ENCODE results near the gene CUL9.
A peak's percentile ranks its signal among the peaks of the same experiment; 100 is the strongest.

Gene CUL9

DNA sequence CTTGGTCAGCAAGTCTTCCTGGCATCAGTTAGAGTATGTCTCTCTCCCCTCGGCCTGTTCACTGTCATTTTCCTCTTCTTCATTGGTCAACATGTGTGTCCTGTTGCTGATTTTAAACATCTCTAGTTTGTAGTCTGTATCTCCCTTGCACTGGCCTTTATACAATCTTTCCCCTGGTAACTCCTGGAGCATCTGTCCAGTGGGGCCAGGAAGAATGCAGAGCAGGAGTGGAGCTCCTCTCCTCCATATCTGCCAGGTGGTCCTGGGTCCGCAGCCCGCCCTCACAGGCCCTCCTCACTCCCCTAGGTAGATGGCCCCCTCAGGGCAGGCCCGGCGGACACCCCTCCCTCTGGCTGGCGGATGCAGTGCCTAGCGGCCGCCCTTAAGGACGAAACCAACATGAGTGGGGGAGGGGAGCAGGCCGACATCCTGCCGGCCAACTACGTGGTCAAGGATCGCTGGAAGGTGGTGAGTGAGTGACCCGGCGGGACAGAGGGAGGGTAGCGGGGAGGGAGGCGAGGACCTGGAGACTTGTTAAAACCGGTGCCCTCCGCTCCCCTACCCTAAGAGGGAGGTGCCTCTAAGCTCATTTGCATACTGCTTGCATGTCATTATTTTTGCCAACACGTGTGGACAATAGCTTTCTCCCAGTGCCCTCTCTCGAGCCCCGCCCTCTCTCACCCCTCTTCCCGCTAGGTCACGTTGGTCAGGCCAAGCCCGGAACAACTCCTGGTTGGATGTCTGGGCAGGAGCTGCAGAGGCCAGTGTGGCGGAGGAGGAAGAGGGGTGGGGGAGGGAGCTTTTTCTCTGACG, 64.5 kb downstream of the CUL9 start:
- peak; percentile 50 to 91 (median 77) for DNase-seq
- intact Hi-C loops (cut with DNase I) = loop anchor here (5.0 to 10.0 kb wide), 2 partner anchors 74 to 118 kb away; partner anchors contain the start of genes SRF and ZNF318

DNA sequence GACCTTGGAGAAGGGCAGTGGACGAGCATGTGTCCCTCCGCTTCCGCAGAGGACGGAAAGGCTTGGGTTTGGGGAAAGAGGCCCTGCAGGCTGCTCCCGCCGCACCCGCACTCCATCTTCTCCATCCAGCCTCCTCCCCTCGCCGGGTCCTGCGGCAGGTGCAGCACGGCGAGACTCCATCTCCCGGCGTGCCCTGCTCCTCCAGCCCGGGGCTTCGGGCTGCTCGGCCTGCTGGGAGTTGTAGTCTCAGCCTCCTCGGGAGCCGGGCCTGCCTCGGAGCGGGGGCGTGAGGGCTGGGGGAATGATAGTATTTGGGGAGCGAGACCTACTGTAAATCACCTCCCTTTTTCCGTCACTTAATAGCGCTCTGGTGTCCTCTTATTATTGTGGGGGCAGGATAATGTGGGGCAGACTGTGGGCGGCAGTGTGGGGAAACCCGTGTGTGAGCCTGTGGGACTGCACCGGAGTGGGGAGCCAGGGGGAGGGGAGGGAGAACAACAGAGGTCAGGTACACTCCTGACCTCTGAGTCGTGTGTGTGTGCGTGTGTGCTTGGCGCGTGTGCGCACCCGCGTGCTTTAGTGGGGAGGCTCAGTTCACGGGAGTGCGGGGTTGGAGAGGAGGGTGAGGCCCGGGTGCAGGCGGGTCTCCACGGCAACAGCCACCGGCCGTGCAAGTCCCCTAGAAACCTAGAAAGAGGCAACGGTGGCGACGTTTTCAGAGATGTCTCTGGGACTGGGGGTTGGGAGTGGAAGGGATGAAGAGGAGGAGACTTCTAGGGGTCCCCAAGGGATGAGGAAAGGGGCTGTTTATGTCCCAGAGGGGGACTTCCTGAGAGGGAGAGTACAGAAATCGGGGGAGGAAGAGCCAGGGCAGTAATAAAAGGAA, 65.4 kb downstream of the CUL9 start:
- intact Hi-C loops (cut with DNase I) = loop anchor here (5.0 to 10.0 kb wide), 2 partner anchors 75 to 117 kb away; partner anchors contain the start of genes SRF and ZNF318
- peak; percentile 73 to 97 (median 92) for DNase-seq

DNA sequence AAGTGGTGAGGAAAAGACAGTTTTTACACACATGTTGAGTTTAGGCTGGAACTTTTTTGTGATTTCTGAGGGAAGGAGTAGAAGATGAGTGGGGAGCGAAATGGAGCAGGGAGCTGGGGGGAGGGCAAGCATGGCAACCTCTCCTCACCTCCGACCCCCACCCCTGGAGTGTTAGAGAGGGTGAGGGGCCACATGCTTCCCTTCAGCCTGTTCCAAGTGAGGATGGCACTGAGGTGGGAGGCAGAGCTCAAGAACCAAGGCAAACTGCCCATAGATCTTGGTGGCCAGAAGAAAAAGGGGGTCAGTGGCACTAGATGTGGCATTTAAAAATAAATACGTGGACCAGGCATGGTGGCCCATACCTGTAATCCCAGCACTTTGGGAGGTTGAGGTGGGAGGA, 66.1 kb downstream of the CUL9 start:
- intact Hi-C loops (cut with DNase I) = loop anchor here (5.0 to 10.0 kb wide), 2 partner anchors 76 to 117 kb away; partner anchors contain the start of genes SRF and ZNF318
- no peak for DNase-seq

DNA sequence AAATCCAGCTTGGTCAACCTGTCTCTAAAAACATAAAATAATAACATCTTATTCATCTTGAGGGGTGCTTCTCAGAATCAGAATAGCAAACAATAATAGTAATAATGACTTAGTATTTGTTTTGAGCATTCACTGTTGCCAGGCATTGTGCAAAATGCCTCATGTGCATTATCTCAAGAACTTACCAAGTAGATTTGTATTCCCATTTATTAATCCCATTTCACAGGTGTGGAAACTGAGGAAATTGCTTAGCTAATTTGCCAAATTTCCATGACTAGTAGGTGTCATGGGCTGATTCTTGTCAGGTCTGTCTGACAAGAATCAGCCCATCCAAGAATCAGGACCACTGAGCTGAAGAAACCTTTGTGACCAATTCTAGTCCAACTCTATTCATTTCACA, 66.8 kb downstream of the CUL9 start:
- DNase-seq = no peak
- intact Hi-C loops (cut with DNase I) = loop anchor here (5.0 to 10.0 kb wide), 2 partner anchors 76 to 116 kb away; partner anchors contain the start of genes SRF and ZNF318

DNA sequence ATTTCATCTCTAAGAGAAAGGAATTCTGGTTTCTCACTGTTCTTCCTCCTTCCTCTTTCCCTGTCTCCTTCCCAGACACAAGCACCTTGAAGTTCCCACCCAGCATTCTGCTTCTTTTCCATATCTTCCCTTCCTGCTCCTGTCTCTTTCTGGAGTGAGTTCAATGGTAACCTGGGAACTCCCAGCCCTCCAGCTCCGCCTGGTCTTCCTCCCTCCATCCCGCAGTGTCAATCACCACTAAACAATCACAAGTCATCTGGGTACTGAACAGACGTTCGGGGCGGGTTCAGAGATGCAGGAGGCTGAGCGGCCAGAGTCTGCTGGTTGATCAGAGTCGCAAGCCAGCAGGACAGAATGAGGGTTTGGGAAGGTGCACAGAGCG, 69.0 kb downstream of the CUL9 start:
- intact Hi-C loops (cut with DNase I) = no loop called here

DNA sequence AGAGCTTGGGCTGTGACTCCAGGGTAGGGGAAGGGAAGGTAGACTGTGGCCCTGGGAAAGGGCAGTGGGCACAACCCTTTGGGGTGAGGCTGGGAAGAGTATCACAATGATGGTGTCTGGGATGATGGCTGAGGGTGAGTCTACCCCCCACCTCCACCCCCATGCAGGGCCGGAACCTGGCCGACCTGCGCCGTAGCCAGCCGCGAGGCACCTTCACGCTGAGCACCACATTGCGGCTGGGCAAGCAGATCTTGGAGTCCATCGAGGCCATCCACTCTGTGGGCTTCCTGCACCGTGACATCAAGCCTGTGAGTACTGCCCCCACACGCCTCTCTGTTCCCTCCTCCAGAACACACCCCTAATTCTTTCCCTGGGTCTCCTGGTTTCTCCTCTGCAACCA, 71.4 kb downstream of the CUL9 start:
- no peak for DNase-seq
- intact Hi-C loops (cut with DNase I) = no loop called here

More for the DNA sequence above, 69.0 kb downstream of the CUL9 start:
- no peak for DNase-seq

DNA sequence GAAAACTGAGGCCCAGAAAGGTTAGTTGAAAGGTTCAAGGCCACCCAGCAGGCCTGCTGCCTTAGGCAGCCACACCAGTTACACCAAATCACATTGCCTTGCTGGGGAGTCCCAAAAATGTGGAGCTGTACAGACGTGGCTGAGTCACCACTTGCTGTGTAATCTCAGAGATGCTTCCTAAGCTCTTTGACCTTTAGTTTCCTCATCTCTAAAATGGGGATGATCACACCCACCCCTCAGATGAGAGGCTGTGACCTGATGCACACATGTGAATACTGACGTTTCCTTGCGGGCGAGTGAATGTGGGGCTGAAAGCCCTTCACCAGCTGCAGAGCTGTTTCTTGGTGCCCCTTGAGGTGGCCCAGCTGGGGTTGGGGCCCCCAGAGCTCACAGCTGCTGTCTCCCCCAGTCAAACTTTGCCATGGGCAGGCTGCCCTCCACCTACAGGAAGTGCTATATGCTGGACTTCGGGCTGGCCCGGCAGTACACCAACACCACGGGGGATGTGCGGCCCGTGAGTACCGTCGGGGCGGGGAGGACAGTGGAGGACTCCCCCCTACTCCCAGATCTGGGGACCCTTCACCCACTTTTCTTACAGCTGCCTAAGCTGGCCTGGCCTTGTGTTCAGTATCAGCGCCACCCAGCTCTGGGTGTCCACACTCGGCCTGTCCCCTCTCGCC, 72.3 kb downstream of the CUL9 start:
- DNase-seq = no peak
- intact Hi-C loops (cut with DNase I) = no loop called here

DNA sequence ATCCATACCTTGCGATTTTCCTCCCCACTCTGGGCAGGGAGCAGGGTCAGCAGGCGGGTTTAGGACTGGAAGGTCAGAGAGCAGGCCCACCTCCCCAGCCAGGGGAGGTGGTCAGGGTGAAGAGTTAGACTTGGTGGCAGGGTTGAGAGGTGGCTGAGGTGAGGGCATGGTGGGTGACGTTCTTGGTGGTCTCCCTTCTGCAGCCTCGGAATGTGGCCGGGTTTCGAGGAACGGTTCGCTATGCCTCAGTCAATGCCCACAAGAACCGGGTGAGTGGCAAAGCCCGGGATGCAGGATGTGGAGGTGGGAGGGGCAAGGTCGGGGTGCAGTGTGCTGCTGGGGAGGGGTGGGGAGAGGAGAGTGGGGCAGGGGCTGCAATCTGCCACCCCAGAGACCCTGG, 72.8 kb downstream of the CUL9 start:
- intact Hi-C loops (cut with DNase I) = no loop called here
- DNase-seq = no peak

DNA sequence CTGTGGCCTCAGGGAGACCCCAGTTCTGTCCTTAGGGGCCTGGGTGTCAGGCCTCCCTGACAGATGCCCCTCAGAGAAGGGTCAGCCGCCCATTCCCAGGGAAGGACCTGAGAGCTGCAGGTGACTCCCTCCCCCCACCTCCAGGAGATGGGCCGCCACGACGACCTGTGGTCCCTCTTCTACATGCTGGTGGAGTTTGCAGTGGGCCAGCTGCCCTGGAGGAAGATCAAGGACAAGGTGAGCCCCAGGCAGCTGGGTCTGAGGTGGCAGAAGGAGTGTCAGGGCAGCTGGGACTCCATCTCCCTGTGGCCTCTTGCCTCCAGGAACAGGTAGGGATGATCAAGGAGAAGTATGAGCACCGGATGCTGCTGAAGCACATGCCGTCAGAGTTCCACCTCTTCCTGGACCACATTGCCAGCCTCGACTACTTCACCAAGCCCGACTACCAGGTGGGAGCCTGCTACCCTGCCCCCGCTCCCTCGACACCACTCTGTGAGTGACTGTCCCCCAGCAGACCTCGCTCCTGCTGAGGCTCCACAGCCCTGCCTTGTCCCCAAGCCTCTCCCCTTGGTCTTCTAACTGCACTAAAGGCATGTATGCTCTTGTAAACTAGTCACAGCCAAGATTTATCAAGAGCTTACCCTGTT, 73.5 kb downstream of the CUL9 start:
- no peak for DNase-seq
- intact Hi-C loops (cut with DNase I) = no loop called here

DNA sequence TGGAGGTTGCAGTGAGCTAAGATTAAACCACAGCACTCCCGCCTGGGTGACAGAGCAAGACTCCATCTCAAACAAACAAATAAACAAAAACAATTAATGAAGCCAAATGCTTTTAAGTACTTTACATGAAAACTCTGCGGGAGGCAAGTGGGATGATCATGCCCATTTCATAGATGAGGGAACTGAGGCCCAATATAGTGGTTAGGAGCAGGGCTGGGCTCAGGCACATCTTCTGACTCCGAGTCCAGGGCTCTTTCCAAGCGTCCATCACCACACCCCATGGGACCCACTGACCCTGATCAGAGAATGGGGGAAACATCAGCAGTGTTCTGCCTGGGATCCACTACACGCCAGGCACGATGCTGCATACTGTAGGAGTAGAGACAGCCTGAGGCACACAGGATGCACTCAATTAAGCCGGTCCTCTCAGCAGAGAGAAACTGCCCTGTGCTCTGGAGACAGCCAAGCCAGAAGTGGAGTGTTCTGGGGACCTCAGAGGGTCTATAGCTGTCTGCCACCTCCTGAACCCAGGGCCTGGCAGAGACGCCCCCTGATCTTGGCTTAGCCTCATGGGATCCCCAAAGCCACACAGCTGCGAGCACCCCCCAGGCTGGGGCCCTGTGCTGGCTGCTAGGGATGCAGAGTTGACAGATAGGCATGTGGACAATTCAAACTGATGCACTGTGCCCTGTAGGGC, 74.8 kb downstream of the CUL9 start:
- intact Hi-C loops (cut with DNase I) = no loop called here
- DNase-seq = no peak

DNA sequence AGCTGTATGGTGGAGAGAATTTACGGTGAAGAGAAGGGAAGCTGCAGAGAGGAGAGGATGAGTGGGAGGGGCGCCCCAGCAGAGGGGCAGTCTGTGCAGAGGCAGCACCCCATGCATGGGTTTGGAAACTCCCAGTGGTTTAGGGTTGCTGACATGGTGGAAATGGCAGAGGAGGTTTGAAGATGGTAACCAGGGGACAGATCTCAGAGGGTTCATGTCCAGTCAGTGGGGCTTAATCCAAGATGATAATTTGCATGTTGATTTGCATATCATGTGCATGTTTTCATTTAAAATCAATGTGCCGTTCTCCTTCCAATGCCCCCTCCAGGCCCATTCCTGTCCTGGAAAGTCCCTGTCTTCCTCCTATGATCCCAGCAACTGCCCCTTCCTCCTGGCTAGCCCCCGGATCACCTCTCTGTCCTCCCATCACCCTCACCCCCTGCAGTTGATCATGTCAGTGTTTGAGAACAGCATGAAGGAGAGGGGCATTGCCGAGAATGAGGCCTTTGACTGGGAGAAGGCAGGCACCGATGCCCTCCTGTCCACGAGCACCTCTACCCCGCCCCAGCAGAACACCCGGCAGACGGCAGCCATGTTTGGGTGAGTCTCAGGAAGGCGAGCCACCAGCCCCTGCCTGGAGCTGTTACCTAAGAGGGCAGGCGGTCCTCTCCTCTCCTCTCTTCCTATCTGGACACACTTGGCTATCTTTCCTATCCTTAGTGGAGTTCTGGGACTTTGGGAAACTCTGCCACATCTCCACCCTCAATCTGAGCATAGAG, 75.6 kb downstream of the CUL9 start:
- DNase-seq = no peak
- intact Hi-C loops (cut with DNase I) = no loop called here

DNA sequence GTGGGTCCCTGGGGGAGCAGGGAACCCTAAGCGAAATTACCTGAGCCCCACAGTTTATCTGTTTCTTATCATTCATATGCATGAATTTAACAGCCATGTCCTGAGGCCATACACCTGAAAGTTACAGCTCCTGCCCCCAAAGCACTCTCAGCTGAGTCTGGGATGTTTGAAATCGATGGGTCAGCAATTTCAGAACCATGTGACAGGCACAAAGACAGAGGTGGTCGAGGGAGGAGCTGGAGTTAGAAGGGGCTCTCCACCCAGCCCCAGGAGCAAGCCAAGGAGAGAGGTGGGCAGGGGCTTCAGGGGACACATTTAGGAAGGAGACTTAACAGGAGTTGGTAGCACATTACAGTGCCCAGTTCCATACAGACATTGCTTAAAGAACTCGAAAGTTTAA, 76.2 kb downstream of the CUL9 start:
- DNase-seq = no peak
- intact Hi-C loops (cut with DNase I) = no loop called here

DNA sequence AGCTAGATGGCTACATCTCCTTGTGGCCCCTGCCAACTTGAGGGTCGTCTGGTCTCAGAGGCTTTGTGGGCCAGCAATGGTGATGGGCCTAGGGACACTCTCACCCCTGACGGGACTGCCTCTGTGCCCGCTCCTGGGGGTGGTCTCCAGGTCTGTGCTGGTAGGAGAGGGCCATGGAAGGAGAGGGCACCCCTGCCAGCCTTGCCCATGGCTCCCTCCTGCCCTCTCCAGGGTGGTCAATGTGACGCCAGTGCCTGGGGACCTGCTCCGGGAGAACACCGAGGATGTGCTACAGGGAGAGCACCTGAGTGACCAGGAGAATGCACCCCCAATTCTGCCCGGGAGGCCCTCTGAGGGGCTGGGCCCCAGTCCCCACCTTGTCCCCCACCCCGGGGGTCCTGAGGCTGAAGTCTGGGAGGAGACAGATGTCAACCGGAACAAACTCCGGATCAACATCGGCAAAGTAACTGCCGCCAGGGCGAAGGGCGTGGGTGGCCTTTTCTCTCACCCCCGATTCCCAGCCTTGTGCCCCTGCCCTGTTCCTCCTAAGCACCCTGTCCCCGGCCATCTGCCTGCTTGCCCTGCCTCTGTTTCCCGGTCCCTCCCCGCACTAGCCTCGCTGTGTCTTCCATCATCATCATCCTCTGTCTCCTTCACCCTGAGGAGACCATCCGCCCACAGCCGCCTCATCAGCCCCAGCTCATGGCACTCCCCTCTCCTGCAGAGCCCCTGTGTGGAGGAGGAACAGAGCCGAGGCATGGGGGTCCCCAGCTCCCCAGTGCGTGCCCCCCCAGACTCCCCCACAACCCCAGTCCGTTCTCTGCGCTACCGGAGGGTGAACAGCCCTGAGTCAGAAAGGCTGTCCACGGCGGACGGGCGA, 77.1 kb downstream of the CUL9 start:
- intact Hi-C loops (cut with DNase I) = no loop called here
- DNase-seq = no peak

DNA sequence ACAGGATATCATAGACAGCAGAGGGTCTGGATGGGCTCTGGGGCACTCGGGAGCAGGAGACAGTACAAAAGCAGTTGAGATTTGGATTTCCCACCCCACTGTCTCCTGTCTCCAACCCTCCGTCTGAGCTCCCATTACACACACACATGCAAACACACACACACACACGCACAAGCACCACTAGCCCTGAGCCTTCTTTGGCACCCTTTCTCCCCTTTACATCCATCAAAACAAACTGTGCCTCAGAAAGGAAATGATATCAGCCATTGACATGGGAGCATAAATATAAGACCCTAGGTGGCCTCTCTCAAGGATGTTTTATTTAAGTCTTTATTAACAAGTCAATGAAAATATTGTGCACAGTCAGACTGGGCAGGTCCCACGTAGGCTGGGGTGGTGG, 78.8 kb downstream of the CUL9 start:
- intact Hi-C loops (cut with DNase I) = no loop called here
- no peak for DNase-seq

DNA sequence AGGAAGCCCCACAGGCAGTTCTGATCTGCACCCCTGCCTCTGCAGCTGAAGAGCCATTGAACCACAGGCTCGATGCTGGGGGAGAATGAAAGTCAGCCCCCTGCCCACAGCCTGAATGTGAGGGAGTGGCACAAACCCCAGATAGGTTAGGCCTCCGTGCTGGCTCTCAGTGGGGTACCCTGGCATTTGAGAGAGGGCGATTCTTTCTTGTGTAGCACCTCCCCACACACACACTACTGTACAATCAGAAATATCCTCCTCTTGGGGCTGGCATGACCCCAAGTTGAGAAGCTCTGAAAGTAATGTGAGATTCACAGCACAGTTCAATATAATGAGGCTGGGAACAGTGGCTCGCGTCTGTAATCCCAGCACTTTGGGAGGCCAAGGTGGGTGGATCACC, 79.2 kb downstream of the CUL9 start:
- intact Hi-C loops (cut with DNase I) = no loop called here
- DNase-seq = no peak

DNA sequence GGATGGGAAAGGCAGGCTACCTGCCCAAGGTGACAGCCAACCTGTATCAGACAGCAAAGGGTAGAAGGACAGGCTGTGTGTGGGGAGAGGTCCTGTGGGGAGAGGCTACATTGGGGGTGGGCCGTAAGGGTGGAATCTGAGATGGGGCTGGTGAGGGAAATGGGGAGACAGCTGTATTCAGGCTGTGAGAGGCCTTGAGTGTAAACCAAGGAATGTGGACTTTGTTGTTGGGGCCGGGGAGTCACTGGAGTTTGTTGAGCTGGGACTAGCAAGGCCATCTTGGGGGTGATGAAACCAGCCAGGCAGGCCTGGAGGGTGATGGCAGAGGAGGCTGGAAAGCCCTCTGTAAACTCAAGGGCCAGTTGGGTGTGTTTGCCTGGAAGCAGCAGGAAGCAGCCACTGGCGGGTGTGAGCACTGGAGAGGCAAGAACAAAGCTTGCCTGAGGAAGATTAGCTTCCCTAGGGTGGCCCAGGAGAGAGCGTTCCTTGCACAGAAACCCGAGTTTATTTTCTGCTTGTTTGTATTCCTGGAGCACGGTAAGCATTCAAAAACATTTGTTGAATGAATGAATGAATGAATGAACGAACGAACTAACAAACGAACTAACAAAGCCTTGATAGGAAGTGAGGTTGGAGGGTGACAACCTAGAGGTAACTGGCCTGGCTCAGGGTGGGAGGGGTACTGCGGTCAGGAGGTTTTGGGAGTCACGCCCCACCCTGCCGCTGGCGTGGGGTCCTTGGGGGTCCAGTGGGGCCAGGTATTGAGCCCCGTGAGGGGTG, 80.2 kb downstream of the CUL9 start:
- no peak for DNase-seq
- intact Hi-C loops (cut with DNase I) = no loop called here

All from head of caudate nucleus (tissue), 42 donors.